ENCODE measurements around the gene DENND2C. TPM values are rescaled to one million over a fixed set of nuclear protein-coding genes. Genes with fewer than 3 reads are reported as not detected.

Gene DENND2C
- total RNA-seq, 1 donor: 2.6 TPM

DNA sequence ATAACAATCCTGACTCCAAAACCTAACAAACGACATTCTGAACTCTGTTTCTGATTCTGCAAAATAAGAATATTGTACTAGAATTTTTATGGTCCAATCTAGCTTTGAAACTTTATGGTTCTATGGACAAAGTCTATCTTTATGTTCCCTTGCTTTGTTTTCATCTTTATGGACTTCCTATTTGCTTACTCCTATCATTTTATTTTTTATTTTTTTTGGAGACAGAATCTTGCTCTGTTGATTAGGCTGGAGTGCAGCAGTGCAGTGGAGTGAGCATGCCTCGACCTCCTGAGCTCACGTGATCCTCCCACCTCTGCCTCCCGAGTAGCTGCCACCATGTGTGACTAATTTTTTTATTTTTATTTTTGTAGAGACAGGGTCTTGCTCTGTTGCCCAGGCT is 43.1 kb upstream of the DENND2C start:
- H3K4me3 ChIP-seq (ENCODE audit: low read depth, low read length): no peak overlapping the region
- no peak for DNase-seq (ENCODE audit: low read depth)
- TF ChIP-seq, protein P1, sequence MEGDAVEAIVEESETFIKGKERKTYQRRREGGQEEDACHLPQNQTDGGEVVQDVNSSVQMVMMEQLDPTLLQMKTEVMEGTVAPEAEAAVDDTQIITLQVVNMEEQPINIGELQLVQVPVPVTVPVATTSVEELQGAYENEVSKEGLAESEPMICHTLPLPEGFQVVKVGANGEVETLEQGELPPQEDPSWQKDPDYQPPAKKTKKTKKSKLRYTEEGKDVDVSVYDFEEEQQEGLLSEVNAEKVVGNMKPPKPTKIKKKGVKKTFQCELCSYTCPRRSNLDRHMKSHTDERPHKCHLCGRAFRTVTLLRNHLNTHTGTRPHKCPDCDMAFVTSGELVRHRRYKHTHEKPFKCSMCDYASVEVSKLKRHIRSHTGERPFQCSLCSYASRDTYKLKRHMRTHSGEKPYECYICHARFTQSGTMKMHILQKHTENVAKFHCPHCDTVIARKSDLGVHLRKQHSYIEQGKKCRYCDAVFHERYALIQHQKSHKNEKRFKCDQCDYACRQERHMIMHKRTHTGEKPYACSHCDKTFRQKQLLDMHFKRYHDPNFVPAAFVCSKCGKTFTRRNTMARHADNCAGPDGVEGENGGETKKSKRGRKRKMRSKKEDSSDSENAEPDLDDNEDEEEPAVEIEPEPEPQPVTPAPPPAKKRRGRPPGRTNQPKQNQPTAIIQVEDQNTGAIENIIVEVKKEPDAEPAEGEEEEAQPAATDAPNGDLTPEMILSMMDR (IDR thresholded peaks at IDR 0.05; ENCODE audit: insufficient read depth, low read depth, low read length): no peak

DNA sequence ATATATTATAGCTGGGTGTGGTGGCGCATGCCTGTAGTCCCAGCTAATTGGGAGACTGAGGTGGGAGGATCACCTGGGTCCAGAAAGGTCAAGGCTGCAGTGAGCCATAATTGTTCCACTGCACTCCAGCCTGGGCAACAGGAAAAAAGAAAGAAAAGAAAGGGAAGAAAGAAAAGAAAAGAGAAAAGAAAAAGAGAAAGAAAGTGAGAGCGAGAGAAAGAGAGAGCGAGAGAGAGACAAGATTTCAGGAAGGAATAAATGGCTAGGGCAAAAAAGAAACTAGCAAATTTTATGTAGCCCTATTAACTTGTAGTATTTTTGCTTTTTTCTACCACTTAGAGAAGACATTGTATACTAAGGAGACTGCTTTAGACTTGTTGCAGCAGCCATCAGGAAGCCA is 40.5 kb upstream of the DENND2C start:
- no peak for DNase-seq (ENCODE audit: low read depth)

DNA sequence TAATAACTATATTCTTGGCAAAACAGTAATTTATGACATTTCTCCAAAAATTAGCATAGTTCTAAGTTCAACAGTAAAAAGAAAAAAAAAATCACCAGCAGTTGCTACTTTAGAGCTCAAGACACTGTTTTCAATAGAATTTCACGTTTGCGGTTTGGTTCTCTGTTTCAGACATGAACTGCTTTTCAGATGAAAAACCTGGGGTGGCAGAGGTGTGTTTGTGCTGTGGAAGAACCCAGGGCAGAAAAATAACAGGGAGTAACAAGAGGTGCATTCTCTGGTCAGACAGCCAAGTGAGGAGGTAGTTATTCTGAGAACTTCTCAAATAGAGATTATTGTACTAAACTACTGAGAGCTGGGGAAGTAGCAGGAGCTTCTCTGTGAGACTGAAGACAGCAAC is 37.8 kb upstream of the DENND2C start:
- TF ChIP-seq, protein P1 (IDR thresholded peaks at IDR 0.05; ENCODE audit: insufficient read depth, low read depth, low read length): no peak
- no peak for DNase-seq (ENCODE audit: low read depth)
- H3K4me3 ChIP-seq (ENCODE audit: low read depth, low read length): no peak overlapping the region

More for the DNA sequence above, 40.5 kb upstream of the DENND2C start:
- TF ChIP-seq, protein P1 (IDR thresholded peaks at IDR 0.05; ENCODE audit: insufficient read depth, low read depth, low read length): no peak
- no peak overlapping the region for H3K4me3 ChIP-seq (ENCODE audit: low read depth, low read length)

DNA sequence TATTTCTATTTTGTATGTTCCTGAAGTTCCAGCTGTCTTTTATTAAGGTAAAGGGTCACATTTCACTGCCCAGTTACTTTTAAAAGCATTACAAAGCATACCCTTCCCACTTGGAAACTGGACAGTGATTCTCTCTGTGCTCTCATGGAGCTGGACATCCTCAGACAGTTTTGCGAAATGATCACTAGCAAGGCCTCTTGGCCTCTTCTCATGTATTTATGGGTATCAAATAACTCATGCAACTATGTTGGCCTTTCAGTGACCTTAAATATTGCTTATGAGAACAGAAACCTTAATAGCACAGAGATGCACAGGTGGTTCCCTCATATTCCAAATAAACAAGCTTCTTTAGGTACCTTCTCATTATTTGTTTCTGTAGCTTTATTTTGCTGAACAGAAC is 33.4 kb upstream of the DENND2C start:
- H3K4me3 ChIP-seq (ENCODE audit: low read depth, low read length): no peak overlapping the region
- no peak for DNase-seq (ENCODE audit: low read depth)
- TF ChIP-seq, protein P1 (IDR thresholded peaks at IDR 0.05; ENCODE audit: insufficient read depth, low read depth, low read length): no peak

DNA sequence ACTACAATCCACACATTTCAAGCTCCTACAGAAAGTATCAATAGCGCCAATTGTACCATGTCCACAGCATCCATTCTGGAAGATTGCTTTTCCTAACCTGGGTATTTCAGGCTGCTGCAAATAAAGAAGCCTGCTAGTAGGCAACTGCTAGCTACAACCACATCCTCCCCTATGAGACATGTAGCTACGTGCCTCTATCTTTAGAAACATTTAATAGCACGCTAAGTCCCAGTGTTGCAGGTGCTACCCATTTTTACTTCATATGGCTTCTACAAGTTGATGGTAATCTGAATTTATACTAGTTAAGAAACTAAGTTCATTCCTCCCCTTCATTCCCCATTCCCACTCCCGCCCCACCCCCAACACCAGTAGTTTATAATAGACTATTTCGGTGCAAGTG is 32.9 kb upstream of the DENND2C start:
- TF ChIP-seq, protein P1 (IDR thresholded peaks at IDR 0.05; ENCODE audit: insufficient read depth, low read depth, low read length): no peak
- DNase-seq (ENCODE audit: low read depth): no peak
- H3K4me3 ChIP-seq (ENCODE audit: low read depth, low read length): no peak overlapping the region

DNA sequence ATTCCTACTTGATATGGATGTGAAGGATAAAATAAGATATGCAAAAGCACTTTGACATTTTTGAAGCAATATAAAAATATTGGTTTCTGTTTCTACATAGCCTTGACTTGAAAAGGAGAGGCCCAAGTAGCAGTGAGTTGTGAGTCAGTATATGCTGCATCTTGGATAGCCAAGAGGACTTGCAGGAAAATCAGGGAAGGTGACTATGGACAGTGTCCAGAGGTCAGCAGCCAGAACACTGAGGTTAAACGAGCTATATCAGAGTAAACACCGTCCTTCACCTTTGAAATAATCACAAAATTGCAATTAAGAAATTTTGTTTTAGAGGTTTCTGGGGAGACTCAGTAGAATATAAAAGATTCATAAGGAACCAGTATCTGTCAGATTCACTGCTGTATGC is 32.1 kb upstream of the DENND2C start:
- no peak overlapping the region for H3K4me3 ChIP-seq (ENCODE audit: low read depth, low read length)
- TF ChIP-seq, protein P1 (IDR thresholded peaks at IDR 0.05; ENCODE audit: insufficient read depth, low read depth, low read length): no peak
- no peak for DNase-seq (ENCODE audit: low read depth)

DNA sequence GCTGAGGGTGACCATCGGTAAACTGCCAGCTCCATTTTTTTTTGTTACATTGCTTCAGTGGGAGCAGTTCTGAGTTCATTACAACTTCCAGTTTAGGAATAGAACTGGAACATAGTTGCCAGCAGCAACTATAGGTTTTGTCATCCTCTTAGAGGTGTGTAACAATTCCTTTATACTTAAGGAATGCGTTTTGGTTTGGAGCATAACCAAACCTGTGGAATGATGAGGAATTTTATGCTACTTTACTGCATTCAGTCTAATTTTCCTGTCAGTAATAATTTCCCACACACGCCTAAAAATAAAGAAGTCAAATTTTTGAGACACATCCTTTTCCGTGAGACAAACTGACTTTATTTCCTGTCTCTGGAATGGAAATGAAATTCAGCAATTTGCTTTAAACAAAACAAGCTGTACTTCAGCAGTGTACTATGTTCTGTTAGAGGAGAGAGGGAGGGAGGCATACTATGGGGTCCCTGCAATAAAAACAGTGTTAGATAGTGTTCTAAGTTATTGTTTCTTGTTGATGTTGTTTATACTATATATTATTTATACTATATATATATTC is 30.3 kb upstream of the DENND2C start:
- H3K4me3 ChIP-seq (ENCODE audit: low read depth, low read length): no peak overlapping the region
- no peak for DNase-seq (ENCODE audit: low read depth)

More for the DNA sequence above, 30.3 kb upstream of the DENND2C start:
- TF ChIP-seq, protein P1 (IDR thresholded peaks at IDR 0.05; ENCODE audit: insufficient read depth, low read depth, low read length): no peak

All from fibroblast of villous mesenchyme (primary cell).